Neural cell (in vitro differentiated cells): ENCODE measurements around the gene TMPRSS11A. TPM values are rescaled to one million over a fixed set of nuclear protein-coding genes. Genes with fewer than 3 reads are reported as not detected.
A peak's percentile ranks its signal among the peaks of the same experiment; 100 is the strongest.

Source experiments
- H2AFZ ChIP-seq: fragments of 200-600, 300-800 bp; sonication (generic), shearing (Covaris generic); 2 replicates; pipeline ENCODE4 v1.6.0; 2014; ENCODE audit warnings: low read depth, mild to moderate bottlenecking, antibody characterized with exemption, low read length, moderate library complexity
- H3F3A ChIP-seq: fragments of 200-600 bp; shearing (Covaris generic); 2 replicates; pipeline ENCODE4 v1.6.1; 2016; ENCODE audit warnings: mild to moderate bottlenecking, moderate library complexity, mixed read lengths, antibody characterized with exemption, low read length; ENCODE audit not compliant: insufficient read depth, poor library complexity, severe bottlenecking
- H3K27ac ChIP-seq: fragments of 200-600, 300-800 bp; sonication (generic), shearing (Covaris generic); 2 replicates; pipeline ENCODE4 v1.5.1; 2014; ENCODE audit warnings: mild to moderate bottlenecking, low read length, moderate library complexity
- H3K27me3 ChIP-seq: fragments of 300-800, 200-600 bp; sonication (generic), shearing (Covaris generic); 2 replicates; pipeline ENCODE4 v1.6.0; 2014; ENCODE audit warnings: mild to moderate bottlenecking, low read depth, low read length, moderate library complexity; ENCODE audit not compliant: insufficient read depth
- H3K36me3 ChIP-seq: fragments of 300-800, 200-600 bp; sonication (generic), shearing (Covaris generic); 2 replicates; pipeline ENCODE4 v1.5.1; 2014; ENCODE audit warnings: mild to moderate bottlenecking, antibody characterized with exemption, low read length, moderate library complexity; ENCODE audit not compliant: insufficient read depth
- H3K4me2 ChIP-seq: fragments of 300-800, 200-600 bp; sonication (generic), shearing (Covaris generic); 2 replicates; pipeline ENCODE4 v1.6.0; 2014; ENCODE audit warnings: mild to moderate bottlenecking, low read length
- H3K4me3 ChIP-seq: fragments of 300-800, 200-600 bp; sonication (generic), shearing (Covaris generic); 2 replicates; pipeline ENCODE4 v1.5.1; 2014; ENCODE audit warnings: mild to moderate bottlenecking, low read length, moderate library complexity
- H3K79me2 ChIP-seq: fragments of 200-600 bp; shearing (Covaris generic); replicated peaks from 2 replicates; pipeline ENCODE4 v1.6.0; 2014; ENCODE audit warnings: mild to moderate bottlenecking, low read length, moderate library complexity; ENCODE audit not compliant: insufficient read depth
- H3K9ac ChIP-seq: fragments of 300-800, 200-600 bp; sonication (generic), shearing (Covaris generic); 2 replicates; pipeline ENCODE4 v1.6.1; 2016; ENCODE audit warnings: mild to moderate bottlenecking, low read length, mixed read lengths
- H3K9me2 ChIP-seq: fragments of 200-600 bp; shearing (Covaris generic); 2 replicates; pipeline ENCODE4 v1.6.1; 2016; ENCODE audit warnings: mild to moderate bottlenecking, low read length, mixed read lengths; ENCODE audit not compliant: insufficient read depth
- H3K9me3 ChIP-seq: fragments of 200-600, 300-800 bp; sonication (generic), shearing (Covaris generic); 2 replicates; pipeline ENCODE4 v1.6.1; 2016; ENCODE audit warnings: mild to moderate bottlenecking, mixed run types, low read length, moderate library complexity, mixed read lengths
- H4K20me1 ChIP-seq: fragments of 200-600 bp; shearing (Covaris generic); 2 replicates; pipeline ENCODE4 v1.6.1; 2016; ENCODE audit warnings: mild to moderate bottlenecking, mixed run types; ENCODE audit not compliant: insufficient read depth
- EP300 ChIP-seq: fragments of 450-650 bp; conservative IDR thresholded peaks from 2 replicates; pipeline ENCODE4 v1.6.1; 2014; ENCODE audit warnings: antibody characterized with exemption, mild to moderate bottlenecking, moderate library complexity; ENCODE audit not compliant: poor library complexity, severe bottlenecking
- EZH2 ChIP-seq: fragments of 200-600, 300-800 bp; shearing (Covaris generic), sonication (generic); IDR thresholded peaks from 2 replicates; pipeline ENCODE4 v1.6.1; 2014; ENCODE audit warnings: antibody characterized with exemption, low read length, borderline replicate concordance, mild to moderate bottlenecking; ENCODE audit not compliant: insufficient read depth, poor library complexity, severe bottlenecking
- MXI1 ChIP-seq: fragments of 450-650 bp; conservative IDR thresholded peaks from 2 replicates; pipeline ENCODE4 v1.6.1; 2014; ENCODE audit warnings: antibody characterized with exemption, mild to moderate bottlenecking; ENCODE audit not compliant: poor library complexity, severe bottlenecking
- POLR2AphosphoS5 ChIP-seq: IDR thresholded peaks from 2 replicates; pipeline ENCODE4 v1.6.1; 2012
- RAD21 ChIP-seq: fragments of 450-650 bp; conservative IDR thresholded peaks from 2 replicates; pipeline ENCODE4 v1.6.1; 2014; ENCODE audit warnings: antibody characterized with exemption, mild to moderate bottlenecking, moderate library complexity
- SMC3 ChIP-seq: fragments of 450-650 bp; conservative IDR thresholded peaks from 2 replicates; pipeline ENCODE4 v1.6.1; 2014; ENCODE audit warnings: antibody characterized with exemption, mild to moderate bottlenecking, moderate library complexity; ENCODE audit not compliant: poor library complexity
- TAF1 ChIP-seq: IDR thresholded peaks from 2 replicates; pipeline ENCODE4 v1.6.1; 2012; ENCODE audit warnings: low read depth
- polyA plus RNA-seq: library from polyadenylated mRNA; depleted of rRNA; stranded (reverse); fragments of >200 nt; gene quantifications from 2 replicates; pipeline ENCODE4 v1.2.3, GENCODE V29; 2014
- TF ChIP-seq, protein P1 (sequence below): fragments of 450-650 bp; IDR thresholded peaks from 2 replicates; pipeline ENCODE4 v1.5.1; 2014; ENCODE audit warnings: antibody characterized with exemption, mild to moderate bottlenecking, moderate library complexity; ENCODE audit not compliant: poor library complexity, severe bottlenecking
- TF ChIP-seq, protein P2 (sequence below): IDR thresholded peaks from 2 replicates; pipeline ENCODE4 v1.6.1; 2012; ENCODE audit warnings: borderline replicate concordance

TMPRSS11A gene
- polyA plus RNA-seq, 1 donor from 2014 or later: not detected

DNA sequence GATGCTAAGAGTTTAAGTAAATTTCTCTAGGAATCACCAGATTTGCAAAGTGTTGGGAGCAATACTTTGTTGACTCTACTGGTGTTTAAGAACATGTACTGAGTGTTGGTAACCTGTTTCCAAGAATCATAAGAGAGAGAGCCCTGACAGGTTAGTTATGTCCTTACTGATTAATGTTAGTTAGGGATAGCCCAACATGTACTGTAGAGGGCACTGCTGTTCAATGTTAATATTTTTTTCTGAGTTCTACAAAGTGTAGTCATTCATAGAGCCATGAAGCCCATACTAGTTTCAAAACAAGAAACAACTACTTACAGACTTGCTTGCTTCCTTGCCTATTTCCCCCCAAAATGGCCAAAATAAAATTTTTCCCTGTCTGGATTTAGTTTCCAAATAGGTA, 91.4 kb downstream of the TMPRSS11A start:
- no peaks in the 10 kb centered on the region for H3K9me2 ChIP-seq
- no peak overlapping the region for H3K9ac ChIP-seq
- H3K36me3 ChIP-seq: no peaks in the 10 kb centered on the region
- no peak overlapping the region for H3K4me2 ChIP-seq
- no peak for TF ChIP-seq SMC3
- no peak for TF ChIP-seq MXI1
- TF ChIP-seq EP300: no peak
- no peak for TF ChIP-seq POLR2AphosphoS5
- TF ChIP-seq, protein P1, sequence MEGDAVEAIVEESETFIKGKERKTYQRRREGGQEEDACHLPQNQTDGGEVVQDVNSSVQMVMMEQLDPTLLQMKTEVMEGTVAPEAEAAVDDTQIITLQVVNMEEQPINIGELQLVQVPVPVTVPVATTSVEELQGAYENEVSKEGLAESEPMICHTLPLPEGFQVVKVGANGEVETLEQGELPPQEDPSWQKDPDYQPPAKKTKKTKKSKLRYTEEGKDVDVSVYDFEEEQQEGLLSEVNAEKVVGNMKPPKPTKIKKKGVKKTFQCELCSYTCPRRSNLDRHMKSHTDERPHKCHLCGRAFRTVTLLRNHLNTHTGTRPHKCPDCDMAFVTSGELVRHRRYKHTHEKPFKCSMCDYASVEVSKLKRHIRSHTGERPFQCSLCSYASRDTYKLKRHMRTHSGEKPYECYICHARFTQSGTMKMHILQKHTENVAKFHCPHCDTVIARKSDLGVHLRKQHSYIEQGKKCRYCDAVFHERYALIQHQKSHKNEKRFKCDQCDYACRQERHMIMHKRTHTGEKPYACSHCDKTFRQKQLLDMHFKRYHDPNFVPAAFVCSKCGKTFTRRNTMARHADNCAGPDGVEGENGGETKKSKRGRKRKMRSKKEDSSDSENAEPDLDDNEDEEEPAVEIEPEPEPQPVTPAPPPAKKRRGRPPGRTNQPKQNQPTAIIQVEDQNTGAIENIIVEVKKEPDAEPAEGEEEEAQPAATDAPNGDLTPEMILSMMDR: peak; percentile 25
- no peak for TF ChIP-seq TAF1
- TF ChIP-seq, protein P2, sequence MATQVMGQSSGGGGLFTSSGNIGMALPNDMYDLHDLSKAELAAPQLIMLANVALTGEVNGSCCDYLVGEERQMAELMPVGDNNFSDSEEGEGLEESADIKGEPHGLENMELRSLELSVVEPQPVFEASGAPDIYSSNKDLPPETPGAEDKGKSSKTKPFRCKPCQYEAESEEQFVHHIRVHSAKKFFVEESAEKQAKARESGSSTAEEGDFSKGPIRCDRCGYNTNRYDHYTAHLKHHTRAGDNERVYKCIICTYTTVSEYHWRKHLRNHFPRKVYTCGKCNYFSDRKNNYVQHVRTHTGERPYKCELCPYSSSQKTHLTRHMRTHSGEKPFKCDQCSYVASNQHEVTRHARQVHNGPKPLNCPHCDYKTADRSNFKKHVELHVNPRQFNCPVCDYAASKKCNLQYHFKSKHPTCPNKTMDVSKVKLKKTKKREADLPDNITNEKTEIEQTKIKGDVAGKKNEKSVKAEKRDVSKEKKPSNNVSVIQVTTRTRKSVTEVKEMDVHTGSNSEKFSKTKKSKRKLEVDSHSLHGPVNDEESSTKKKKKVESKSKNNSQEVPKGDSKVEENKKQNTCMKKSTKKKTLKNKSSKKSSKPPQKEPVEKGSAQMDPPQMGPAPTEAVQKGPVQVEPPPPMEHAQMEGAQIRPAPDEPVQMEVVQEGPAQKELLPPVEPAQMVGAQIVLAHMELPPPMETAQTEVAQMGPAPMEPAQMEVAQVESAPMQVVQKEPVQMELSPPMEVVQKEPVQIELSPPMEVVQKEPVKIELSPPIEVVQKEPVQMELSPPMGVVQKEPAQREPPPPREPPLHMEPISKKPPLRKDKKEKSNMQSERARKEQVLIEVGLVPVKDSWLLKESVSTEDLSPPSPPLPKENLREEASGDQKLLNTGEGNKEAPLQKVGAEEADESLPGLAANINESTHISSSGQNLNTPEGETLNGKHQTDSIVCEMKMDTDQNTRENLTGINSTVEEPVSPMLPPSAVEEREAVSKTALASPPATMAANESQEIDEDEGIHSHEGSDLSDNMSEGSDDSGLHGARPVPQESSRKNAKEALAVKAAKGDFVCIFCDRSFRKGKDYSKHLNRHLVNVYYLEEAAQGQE: no peak
- no peak for TF ChIP-seq EZH2
- TF ChIP-seq RAD21: peak; percentile 11
- no peak overlapping the region for H2AFZ ChIP-seq
- no peaks in the 10 kb centered on the region for H3K27me3 ChIP-seq
- H3F3A ChIP-seq: no peaks in the 10 kb centered on the region
- no peaks in the 10 kb centered on the region for H4K20me1 ChIP-seq
- H3K79me2 ChIP-seq: no peaks in the 10 kb centered on the region
- no peak overlapping the region for H3K27ac ChIP-seq
- no peaks in the 10 kb centered on the region for H3K9me3 ChIP-seq
- H3K4me3 ChIP-seq: no peak overlapping the region

DNA sequence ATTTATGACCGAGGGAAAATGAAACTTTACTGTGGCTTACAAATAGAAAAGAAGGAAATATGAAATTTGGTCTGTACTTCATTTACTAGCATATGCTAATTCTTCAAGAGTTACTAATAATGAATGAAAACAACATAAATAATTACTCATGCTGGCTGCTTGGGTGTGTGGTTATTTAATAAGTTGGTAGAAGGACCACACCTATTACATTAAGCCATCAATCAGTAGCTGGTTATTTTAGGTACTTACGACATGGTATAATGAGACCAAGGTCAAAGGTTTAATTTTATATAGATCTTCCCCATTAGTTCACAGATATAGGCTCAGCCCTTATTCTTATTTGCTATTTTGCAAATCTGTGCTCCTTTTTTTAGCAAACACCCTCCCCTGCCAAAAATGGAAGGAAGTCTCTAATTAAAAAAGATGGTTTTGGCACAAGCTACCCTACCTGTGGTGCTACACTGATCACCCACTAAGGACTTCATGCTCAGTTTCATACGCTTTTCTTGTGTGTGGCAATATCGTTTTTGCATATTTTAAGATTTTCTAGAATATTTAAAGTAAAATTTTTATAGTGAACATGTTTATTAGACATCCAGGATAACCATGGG, 93.6 kb downstream of the TMPRSS11A start:
- H2AFZ ChIP-seq: no peak overlapping the region
- TF ChIP-seq, protein P1: no peak
- no peak for TF ChIP-seq POLR2AphosphoS5
- TF ChIP-seq TAF1: no peak
- no peak for TF ChIP-seq RAD21
- TF ChIP-seq EZH2: no peak
- TF ChIP-seq MXI1: no peak
- TF ChIP-seq, protein P2: no peak
- no peak for TF ChIP-seq SMC3
- no peak for TF ChIP-seq EP300
- H3K27me3 ChIP-seq: no peaks in the 10 kb centered on the region
- H3K4me3 ChIP-seq: no peak overlapping the region
- no peaks in the 10 kb centered on the region for H3F3A ChIP-seq
- no peak overlapping the region for H3K4me2 ChIP-seq
- no peaks in the 10 kb centered on the region for H3K9me2 ChIP-seq
- no peaks in the 10 kb centered on the region for H3K36me3 ChIP-seq
- H4K20me1 ChIP-seq: no peaks in the 10 kb centered on the region
- H3K79me2 ChIP-seq: no peaks in the 10 kb centered on the region
- no peaks in the 10 kb centered on the region for H3K9me3 ChIP-seq
- no peak overlapping the region for H3K9ac ChIP-seq
- no peak overlapping the region for H3K27ac ChIP-seq
